ENCODE data around the gene DIP2C. TPM values are rescaled to one million over a fixed set of nuclear protein-coding genes. Genes with fewer than 3 reads are reported as not detected.
"Not testable (repeated sequence)": the region's sequence is repeated elsewhere in the genome, so short reads cannot be mapped to it uniquely, and the experiment has no call there.

The DIP2C gene
- total RNA-seq, 4 donors from 2014 or later: 8.4 to 22.7 (median 16.8) TPM

GRCh38 chr10:271201-271600, 418.3 kb downstream of the DIP2C start:
- TF ChIP-seq CTCF (IDR thresholded peaks at IDR 0.05): no peak
- TF ChIP-seq POLR2A (IDR thresholded peaks at IDR 0.05): no peak
- no peak overlapping the region for H3K4me3 ChIP-seq

GRCh38 chr10:269440-270074, 419.9 kb downstream of the DIP2C start:
- H3K27ac ChIP-seq: no peak overlapping the region
- no peaks in the 10 kb centered on the region for H3K36me3 ChIP-seq
- no peak for TF ChIP-seq POLR2A (IDR thresholded peaks at IDR 0.05)
- no peak for TF ChIP-seq CTCF (IDR thresholded peaks at IDR 0.05)
- H3K4me1 ChIP-seq: no peaks in the 10 kb centered on the region
- H3K27me3 ChIP-seq: no peaks in the 10 kb centered on the region
- DNase-seq: no peak
- no peak overlapping the region for H3K4me3 ChIP-seq
- H3K9me3 ChIP-seq: no peaks in the 10 kb centered on the region

More at GRCh38 chr10:271201-271600, 418.3 kb downstream of the DIP2C start:
- H3K4me1 ChIP-seq: no peaks in the 10 kb centered on the region
- no peaks in the 10 kb centered on the region for H3K27me3 ChIP-seq
- no peak for DNase-seq
- H3K9me3 ChIP-seq: no peaks in the 10 kb centered on the region
- peaks cover 0 to 7% (median 0%) of the 10 kb centered on the region in 3 donors for H3K36me3 ChIP-seq
- H3K27ac ChIP-seq: no peak overlapping the region

GRCh38 chr10:267705-268104, 421.8 kb downstream of the DIP2C start:
- H3K27me3 ChIP-seq: no peaks in the 10 kb centered on the region
- TF ChIP-seq CTCF (IDR thresholded peaks at IDR 0.05): no peak
- no peak for TF ChIP-seq POLR2A (IDR thresholded peaks at IDR 0.05)
- DNase-seq: no peak
- H3K27ac ChIP-seq: no peak overlapping the region
- no peaks in the 10 kb centered on the region for H3K4me1 ChIP-seq
- H3K4me3 ChIP-seq: no peak overlapping the region
- no peaks in the 10 kb centered on the region for H3K36me3 ChIP-seq
- H3K9me3 ChIP-seq: no peaks in the 10 kb centered on the region

GRCh38 chr10:266974-267425, 422.5 kb downstream of the DIP2C start:
- no peaks in the 10 kb centered on the region for H3K9me3 ChIP-seq
- TF ChIP-seq POLR2A (IDR thresholded peaks at IDR 0.05): no peak
- TF ChIP-seq CTCF (IDR thresholded peaks at IDR 0.05): no peak
- H3K36me3 ChIP-seq: no peaks in the 10 kb centered on the region
- H3K4me3 ChIP-seq: no peak overlapping the region
- no peaks in the 10 kb centered on the region for H3K27me3 ChIP-seq
- no peak overlapping the region for H3K27ac ChIP-seq
- H3K4me1 ChIP-seq: no peaks in the 10 kb centered on the region
- no peak for DNase-seq

- not testable (repeated sequence) for H3K4me3 ChIP-seq
Observed at GRCh38 chr10:265816-266588, 423.5 kb downstream of the DIP2C start.

GRCh38 chr10:265074-265440, 424.4 kb downstream of the DIP2C start:
- not testable (repeated sequence) for H3K27me3 ChIP-seq, H3K9me3 ChIP-seq, H3K4me3 ChIP-seq, H3K36me3 ChIP-seq, H3K4me1 ChIP-seq, DNase-seq, H3K27ac ChIP-seq

More at GRCh38 chr10:265816-266588, 423.5 kb downstream of the DIP2C start:
- not testable (repeated sequence) for H3K4me1 ChIP-seq, H3K27me3 ChIP-seq, H3K27ac ChIP-seq, DNase-seq, H3K36me3 ChIP-seq, H3K9me3 ChIP-seq

- not testable (repeated sequence) for H3K9me3 ChIP-seq, H3K36me3 ChIP-seq, H3K27me3 ChIP-seq
Observed at GRCh38 chr10:264160-265073, 425.1 kb downstream of the DIP2C start.

More at GRCh38 chr10:264160-265073, 425.1 kb downstream of the DIP2C start:
- not testable (repeated sequence) for H3K27ac ChIP-seq, H3K4me1 ChIP-seq, DNase-seq, H3K4me3 ChIP-seq
